ENCODE measurements around the gene PALLD.

DNA sequence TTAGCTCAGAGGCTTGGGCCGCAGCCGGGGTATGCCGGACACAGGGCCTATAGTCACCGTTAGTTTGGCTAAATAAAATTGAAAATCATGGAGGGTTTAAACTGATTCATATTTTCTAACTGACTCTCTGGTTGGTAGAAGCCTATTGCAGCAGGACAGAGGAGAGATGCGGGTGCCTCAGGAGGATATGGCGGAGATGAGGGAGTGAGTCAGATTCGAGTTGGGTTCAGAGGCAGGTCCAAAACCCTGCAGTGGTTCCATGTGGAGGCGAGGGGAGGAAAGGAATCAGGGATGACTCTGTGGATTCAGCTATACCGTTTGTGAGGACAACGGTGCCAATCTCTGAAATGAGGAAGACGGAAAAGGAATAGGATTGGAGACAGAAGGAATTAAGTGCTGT is 176.6 kb downstream of the PALLD start:
- TF ChIP-seq, protein P1, sequence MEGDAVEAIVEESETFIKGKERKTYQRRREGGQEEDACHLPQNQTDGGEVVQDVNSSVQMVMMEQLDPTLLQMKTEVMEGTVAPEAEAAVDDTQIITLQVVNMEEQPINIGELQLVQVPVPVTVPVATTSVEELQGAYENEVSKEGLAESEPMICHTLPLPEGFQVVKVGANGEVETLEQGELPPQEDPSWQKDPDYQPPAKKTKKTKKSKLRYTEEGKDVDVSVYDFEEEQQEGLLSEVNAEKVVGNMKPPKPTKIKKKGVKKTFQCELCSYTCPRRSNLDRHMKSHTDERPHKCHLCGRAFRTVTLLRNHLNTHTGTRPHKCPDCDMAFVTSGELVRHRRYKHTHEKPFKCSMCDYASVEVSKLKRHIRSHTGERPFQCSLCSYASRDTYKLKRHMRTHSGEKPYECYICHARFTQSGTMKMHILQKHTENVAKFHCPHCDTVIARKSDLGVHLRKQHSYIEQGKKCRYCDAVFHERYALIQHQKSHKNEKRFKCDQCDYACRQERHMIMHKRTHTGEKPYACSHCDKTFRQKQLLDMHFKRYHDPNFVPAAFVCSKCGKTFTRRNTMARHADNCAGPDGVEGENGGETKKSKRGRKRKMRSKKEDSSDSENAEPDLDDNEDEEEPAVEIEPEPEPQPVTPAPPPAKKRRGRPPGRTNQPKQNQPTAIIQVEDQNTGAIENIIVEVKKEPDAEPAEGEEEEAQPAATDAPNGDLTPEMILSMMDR (IDR thresholded peaks at IDR 0.05) = no peak
- no peak for TF ChIP-seq POLR2A (IDR thresholded peaks at IDR 0.05)
